RWPE1 (cell line): ENCODE data around the gene MSRB3.

Experiments
- CTCF ChIA-PET: fragments of 350-600 bp; sonication (Branson Sonifier 250); formaldehyde crosslinking; extraction: SDS; loops from one replicate; lab custom pipeline; 2021; lab: Yijun Ruan, JAX
- POLR2A ChIA-PET: fragments of 400-600 bp; formaldehyde crosslinking; extraction: SDS; loops from one replicate; lab custom pipeline; 2020; ENCODE audit warnings: antibody characterized with exemption; ENCODE audit not compliant: low non-redundant PET; lab: Yijun Ruan, JAX
- DNase-seq: peaks from one replicate; pipeline ENCODE4 v3.0.0; 2012; ENCODE audit warnings: low spot score
- H3K27ac ChIP-seq: fragments of 450-650 bp; 2 replicates; pipeline ENCODE4 v1.5.1; 2017
- TF ChIP-seq, protein P1 (sequence below): fragments of 450-650 bp; conservative IDR thresholded peaks from 2 replicates; pipeline ENCODE4 v1.5.1; 2017; ENCODE audit warnings: low read depth, mild to moderate bottlenecking

Gene MSRB3

GRCh38 chr12:65355461-65355860, 77.0 kb downstream of the MSRB3 start:
- TF ChIP-seq, protein P1, sequence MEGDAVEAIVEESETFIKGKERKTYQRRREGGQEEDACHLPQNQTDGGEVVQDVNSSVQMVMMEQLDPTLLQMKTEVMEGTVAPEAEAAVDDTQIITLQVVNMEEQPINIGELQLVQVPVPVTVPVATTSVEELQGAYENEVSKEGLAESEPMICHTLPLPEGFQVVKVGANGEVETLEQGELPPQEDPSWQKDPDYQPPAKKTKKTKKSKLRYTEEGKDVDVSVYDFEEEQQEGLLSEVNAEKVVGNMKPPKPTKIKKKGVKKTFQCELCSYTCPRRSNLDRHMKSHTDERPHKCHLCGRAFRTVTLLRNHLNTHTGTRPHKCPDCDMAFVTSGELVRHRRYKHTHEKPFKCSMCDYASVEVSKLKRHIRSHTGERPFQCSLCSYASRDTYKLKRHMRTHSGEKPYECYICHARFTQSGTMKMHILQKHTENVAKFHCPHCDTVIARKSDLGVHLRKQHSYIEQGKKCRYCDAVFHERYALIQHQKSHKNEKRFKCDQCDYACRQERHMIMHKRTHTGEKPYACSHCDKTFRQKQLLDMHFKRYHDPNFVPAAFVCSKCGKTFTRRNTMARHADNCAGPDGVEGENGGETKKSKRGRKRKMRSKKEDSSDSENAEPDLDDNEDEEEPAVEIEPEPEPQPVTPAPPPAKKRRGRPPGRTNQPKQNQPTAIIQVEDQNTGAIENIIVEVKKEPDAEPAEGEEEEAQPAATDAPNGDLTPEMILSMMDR, result no peak
- DNase-seq, result peak; percentile 3
- CTCF ChIA-PET, result no interaction called here

GRCh38 chr12:65362234-65363031, 84.0 kb downstream of the MSRB3 start:
- ChIA-PET CTCF (no interaction called here), POLR2A (no interaction called here)
- DNase-seq, result no peak
- no peak overlapping the region for H3K27ac ChIP-seq
- TF ChIP-seq, protein P1, result no peak

More at GRCh38 chr12:65355461-65355860, 77.0 kb downstream of the MSRB3 start:
- no peak overlapping the region for H3K27ac ChIP-seq
- POLR2A ChIA-PET, result no interaction called here

DNA sequence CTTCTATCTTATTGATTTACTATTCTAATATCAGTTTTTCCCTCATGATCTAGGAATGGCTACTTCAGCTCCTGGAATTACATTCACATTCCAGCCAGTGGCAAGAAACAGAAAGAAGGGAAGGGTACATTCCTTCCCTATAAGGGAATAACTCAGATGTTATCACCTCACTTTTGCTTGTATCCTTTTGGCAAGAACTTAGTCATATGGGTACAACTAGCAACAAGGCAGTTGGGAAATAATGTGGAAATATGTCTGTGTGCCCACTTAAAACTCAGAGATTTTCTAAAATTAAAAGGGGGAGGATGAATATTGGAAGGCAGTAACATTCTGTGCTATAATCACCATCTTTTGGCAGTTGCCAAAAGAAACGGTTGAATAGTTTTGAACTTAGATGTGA, 85.6 kb downstream of the MSRB3 start:
- CTCF ChIA-PET, result interaction anchor here (0.6 kb wide), 1 partner anchor 434 kb away, joined by 3 read pairs; no protein-coding TSS in a partner anchor
- POLR2A ChIA-PET, result no interaction called here
- H3K27ac ChIP-seq, result no peak overlapping the region
- DNase-seq, result no peak
- TF ChIP-seq, protein P1, result no peak

GRCh38 chr12:65367396-65367795, 88.9 kb downstream of the MSRB3 start:
- CTCF ChIA-PET, result interaction anchor here (0.7 kb wide), 1 partner anchor 264 kb away, joined by 4 read pairs; no protein-coding TSS in a partner anchor
- no peak for DNase-seq
- POLR2A ChIA-PET, result no interaction called here
- TF ChIP-seq, protein P1, result no peak
- H3K27ac ChIP-seq, result no peak overlapping the region

GRCh38 chr12:65368055-65368454, 89.6 kb downstream of the MSRB3 start:
- DNase-seq, result no peak
- H3K27ac ChIP-seq, result no peak overlapping the region
- ChIA-PET CTCF (interaction anchor here (0.7 to 0.9 kb wide), 2 partner anchors 56 to 264 kb away, joined by 4 read pairs; no protein-coding TSS in a partner anchor), POLR2A (no interaction called here)
- TF ChIP-seq, protein P1, result no peak

- H3K27ac ChIP-seq, result no peak overlapping the region
- DNase-seq, result no peak
- POLR2A ChIA-PET, result no interaction called here
- TF ChIP-seq, protein P1, result no peak
- CTCF ChIA-PET, result no interaction called here
Measured at GRCh38 chr12:65372574-65372973, 94.1 kb downstream of the MSRB3 start.
